ENCODE results near the gene PTPRD. TPM values are rescaled to one million over a fixed set of nuclear protein-coding genes. Genes with fewer than 3 reads are reported as not detected.

PTPRD gene
- total and polyA plus RNA-seq, 9 of the 15 experiments (the other 6 are each of a cell fraction or from before 2014, with no cell fraction given), result 0.11 TPM; not detected in 8

- TF ChIP-seq KAT7 (CRISPR knock-in tag; IDR thresholded peaks at IDR 0.05; ENCODE audit: borderline replicate concordance) (no peak), ZKSCAN1 (IDR thresholded peaks at IDR 0.05; ENCODE audit: low read depth, low read length) (no peak), NFYB (IDR thresholded peaks at IDR 0.05; ENCODE audit: extremely low read depth, insufficient read length) (no peak), ZC3H4 (CRISPR knock-in tag; IDR thresholded peaks at IDR 0.05; ENCODE audit: borderline replicate concordance) (no peak), ZNF217 (CRISPR knock-in tag; IDR thresholded peaks at IDR 0.05) (no peak), TFAM (CRISPR knock-in tag; conservative IDR thresholded peaks at IDR 0.05) (no peak), POLR2H (tag; IDR thresholded peaks at IDR 0.05; ENCODE audit: low read depth) (no peak)
- TF ChIP-seq, protein P1, sequence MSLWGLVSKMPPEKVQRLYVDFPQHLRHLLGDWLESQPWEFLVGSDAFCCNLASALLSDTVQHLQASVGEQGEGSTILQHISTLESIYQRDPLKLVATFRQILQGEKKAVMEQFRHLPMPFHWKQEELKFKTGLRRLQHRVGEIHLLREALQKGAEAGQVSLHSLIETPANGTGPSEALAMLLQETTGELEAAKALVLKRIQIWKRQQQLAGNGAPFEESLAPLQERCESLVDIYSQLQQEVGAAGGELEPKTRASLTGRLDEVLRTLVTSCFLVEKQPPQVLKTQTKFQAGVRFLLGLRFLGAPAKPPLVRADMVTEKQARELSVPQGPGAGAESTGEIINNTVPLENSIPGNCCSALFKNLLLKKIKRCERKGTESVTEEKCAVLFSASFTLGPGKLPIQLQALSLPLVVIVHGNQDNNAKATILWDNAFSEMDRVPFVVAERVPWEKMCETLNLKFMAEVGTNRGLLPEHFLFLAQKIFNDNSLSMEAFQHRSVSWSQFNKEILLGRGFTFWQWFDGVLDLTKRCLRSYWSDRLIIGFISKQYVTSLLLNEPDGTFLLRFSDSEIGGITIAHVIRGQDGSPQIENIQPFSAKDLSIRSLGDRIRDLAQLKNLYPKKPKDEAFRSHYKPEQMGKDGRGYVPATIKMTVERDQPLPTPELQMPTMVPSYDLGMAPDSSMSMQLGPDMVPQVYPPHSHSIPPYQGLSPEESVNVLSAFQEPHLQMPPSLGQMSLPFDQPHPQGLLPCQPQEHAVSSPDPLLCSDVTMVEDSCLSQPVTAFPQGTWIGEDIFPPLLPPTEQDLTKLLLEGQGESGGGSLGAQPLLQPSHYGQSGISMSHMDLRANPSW (CRISPR knock-in tag; IDR thresholded peaks at IDR 0.05), result no peak
These were observed 2047.8 kb downstream of the PTPRD start (continued) for GRCh38 chr9:8564960-8565359.
